Esophagus squamous epithelium (tissue), 5 donors: ENCODE measurements around the gene WNK1. TPM values are rescaled to one million over a fixed set of nuclear protein-coding genes. Genes with fewer than 3 reads are reported as not detected.

Experiments
- DNase-seq: peaks from one replicate; lab custom pipeline; 2025; lab: John Stamatoyannopoulos, UW
- H3K27ac ChIP-seq, 4 donors: fragments of 200-600 bp; sonication (generic); one replicate each; pipeline ENCODE4 v1.5.1; 2016 to 2019; ENCODE audit warnings: mild to moderate bottlenecking in 1 of 4
- H3K27me3 ChIP-seq, 4 donors: fragments of 200-600 bp; sonication (generic); 1 replicate in 3 of 4; 2 replicates in 1 of 4; pipeline versions ENCODE4 v1.5.1 to v1.6.0; 2017 to 2021; ENCODE audit warnings: antibody characterized with exemption in 1 of 4
- H3K36me3 ChIP-seq, 3 donors: fragments of 200-600 bp; sonication (generic); one replicate each; pipeline ENCODE4 v1.5.1; 2016 to 2019
- H3K4me1 ChIP-seq, 3 donors: fragments of 200-600 bp; sonication (generic); one replicate each; pipeline ENCODE4 v1.5.1; 2017 to 2019
- H3K4me3 ChIP-seq, 4 donors: fragments of 200-600 bp; sonication (generic); 1 replicate in 3 of 4; 2 replicates in 1 of 4; pipeline ENCODE4 v1.5.1; 2016 to 2019; ENCODE audit warnings: mild to moderate bottlenecking in 2 of 4, moderate library complexity in 1 of 4
- H3K9me3 ChIP-seq, 3 donors: fragments of 200-600 bp; sonication (generic); one replicate each; pipeline ENCODE4 v1.5.1; 2016 to 2019
- POLR2A ChIP-seq, 4 donors: fragments of 450-650 bp; IDR thresholded peaks; one replicate each; pipeline ENCODE4 v1.6.1; 2017; ENCODE audit warnings: antibody characterized with exemption in 4 of 4, mild to moderate bottlenecking in 4 of 4, moderate library complexity in 3 of 4
- WGBS, 2 donors: methylation state at CpG; one replicate each; pipeline ENCODE4 v1.1.5; 2018; 5-methylcytosine and 5-hydroxymethylcytosine counted together
- intact Hi-C: fragments of 100-400 bp; cut with DNase I; formaldehyde crosslinking; loops from one replicate; pipeline ENCODE4 v1.15.0; 2022
- total RNA-seq, 4 donors: library from RNA; depleted of rRNA; stranded (reverse); fragments of >200 nt; gene quantifications; one replicate each; pipeline ENCODE4 v1.1.0, GENCODE V29; 2016
- TF ChIP-seq, protein P1 (sequence below), 6 experiments: fragments of 450-650 bp in 4 of 6; fragments of 200-600 bp in 2 of 6; sonication (generic) in 2 of 6; IDR thresholded peaks; one replicate each; pipeline ENCODE4 v1.5.1; 2016 to 2019; ENCODE audit warnings: antibody characterized with exemption in 6 of 6, mild to moderate bottlenecking in 4 of 6, moderate library complexity in 4 of 6
- donor health status: DM: yes; HTN: yes; CAD: no.

The WNK1 gene
- total RNA-seq, 4 donors from 2014 or later = 120 to 269 (median 204) TPM

DNA sequence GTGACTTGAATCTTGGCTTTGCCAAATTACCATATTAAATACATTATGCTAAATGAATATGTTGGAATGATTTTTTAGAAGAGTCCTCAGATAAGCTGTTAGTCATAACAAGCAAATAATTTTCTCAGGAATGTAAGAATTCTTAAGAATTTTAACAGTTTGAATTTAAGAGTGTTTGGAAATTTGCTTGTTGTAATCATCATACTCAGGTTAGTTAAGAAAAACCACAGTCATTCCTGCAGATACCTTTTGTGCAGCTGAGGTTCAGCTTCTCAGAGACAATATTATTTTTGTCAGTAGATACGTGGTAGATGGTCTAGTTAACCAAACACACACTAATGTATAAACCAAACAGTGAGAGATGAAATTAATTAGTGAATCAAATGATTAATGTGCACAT, 8.9 kb downstream of the WNK1 start:
- no peaks in the 10 kb centered on the region for H3K9me3 ChIP-seq
- intact Hi-C loops = no loop called here
- H3K4me1 ChIP-seq = peaks cover 0 to 99% (median 12%) of the 10 kb centered on the region in 3 donors
- 27 to 59% methylated on average over 1 of the region's 1 CpG for WGBS, 2 donors
- H3K36me3 ChIP-seq = peaks cover 0 to 20% (median 0%) of the 10 kb centered on the region in 3 donors
- no peaks in the 10 kb centered on the region for H3K27me3 ChIP-seq
- H3K4me3 ChIP-seq = no peak overlapping the region
- no peak for DNase-seq
- TF ChIP-seq, protein P1, sequence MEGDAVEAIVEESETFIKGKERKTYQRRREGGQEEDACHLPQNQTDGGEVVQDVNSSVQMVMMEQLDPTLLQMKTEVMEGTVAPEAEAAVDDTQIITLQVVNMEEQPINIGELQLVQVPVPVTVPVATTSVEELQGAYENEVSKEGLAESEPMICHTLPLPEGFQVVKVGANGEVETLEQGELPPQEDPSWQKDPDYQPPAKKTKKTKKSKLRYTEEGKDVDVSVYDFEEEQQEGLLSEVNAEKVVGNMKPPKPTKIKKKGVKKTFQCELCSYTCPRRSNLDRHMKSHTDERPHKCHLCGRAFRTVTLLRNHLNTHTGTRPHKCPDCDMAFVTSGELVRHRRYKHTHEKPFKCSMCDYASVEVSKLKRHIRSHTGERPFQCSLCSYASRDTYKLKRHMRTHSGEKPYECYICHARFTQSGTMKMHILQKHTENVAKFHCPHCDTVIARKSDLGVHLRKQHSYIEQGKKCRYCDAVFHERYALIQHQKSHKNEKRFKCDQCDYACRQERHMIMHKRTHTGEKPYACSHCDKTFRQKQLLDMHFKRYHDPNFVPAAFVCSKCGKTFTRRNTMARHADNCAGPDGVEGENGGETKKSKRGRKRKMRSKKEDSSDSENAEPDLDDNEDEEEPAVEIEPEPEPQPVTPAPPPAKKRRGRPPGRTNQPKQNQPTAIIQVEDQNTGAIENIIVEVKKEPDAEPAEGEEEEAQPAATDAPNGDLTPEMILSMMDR (IDR thresholded peaks at IDR 0.05) = no peak
- no peak for TF ChIP-seq POLR2A (IDR thresholded peaks at IDR 0.05)
- no peak overlapping the region for H3K27ac ChIP-seq

DNA sequence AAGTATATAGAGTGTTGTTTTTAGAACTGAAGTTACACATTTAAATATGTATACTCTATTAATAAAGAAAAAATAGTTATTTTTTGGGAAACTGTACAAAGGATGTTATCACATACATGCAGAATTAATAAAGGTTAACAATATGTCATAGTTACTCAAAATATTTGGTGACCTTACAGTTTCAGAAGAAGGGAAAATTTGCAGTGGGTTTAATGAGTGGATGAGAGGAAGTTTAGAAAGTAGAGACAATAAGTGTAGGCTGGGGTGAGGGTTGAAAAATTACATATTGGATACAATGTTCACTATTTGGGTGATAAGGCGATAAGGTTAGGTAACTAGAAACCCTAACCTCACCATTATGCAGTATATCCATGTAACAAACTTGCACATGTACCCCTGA, 13.5 kb downstream of the WNK1 start:
- H3K4me1 ChIP-seq = peaks cover 0 to 99% (median 35%) of the 10 kb centered on the region in 3 donors
- WGBS, 2 donors = 96 to 100% methylated on average over 1 of the region's 1 CpG
- TF ChIP-seq, protein P1 (IDR thresholded peaks at IDR 0.05) = no peak
- no peak for TF ChIP-seq POLR2A (IDR thresholded peaks at IDR 0.05)

DNA sequence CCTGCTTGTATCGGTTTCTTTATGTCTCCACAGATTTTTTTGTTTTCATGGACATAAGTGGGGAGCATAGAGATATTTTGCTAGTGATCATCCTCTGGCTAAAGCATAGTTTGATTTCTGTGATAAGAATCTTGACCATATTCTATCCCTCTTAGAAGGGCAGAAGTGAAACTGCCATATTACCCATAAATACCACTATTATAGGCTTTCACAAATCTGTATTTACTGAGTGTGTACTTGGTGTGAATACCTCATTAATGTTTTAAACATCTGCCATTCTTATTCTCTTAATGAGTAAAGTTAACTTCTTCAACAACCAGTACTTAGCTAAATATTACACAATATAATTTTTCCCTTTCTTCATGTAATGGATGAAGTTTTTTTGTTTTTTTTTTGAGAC, 16.1 kb downstream of the WNK1 start:
- DNase-seq = no peak
- Histone ChIP-seq H3K36me3 (peaks cover 0 to 19% (median 0%) of the 10 kb centered on the region in 3 donors), H3K4me3 (no peak overlapping the region), H3K27me3 (no peaks in the 10 kb centered on the region), H3K27ac (no peak overlapping the region), H3K9me3 (no peaks in the 10 kb centered on the region), H3K4me1 (peaks cover 0 to 96% (median 49%) of the 10 kb centered on the region in 3 donors)
- no peak for TF ChIP-seq POLR2A (IDR thresholded peaks at IDR 0.05)
- 75 to 80% methylated on average over 1 of the region's 1 CpG for WGBS, 2 donors
- intact Hi-C loops = no loop called here

More for the DNA sequence above, 13.5 kb downstream of the WNK1 start:
- no peaks in the 10 kb centered on the region for H3K9me3 ChIP-seq
- H3K36me3 ChIP-seq = peaks cover 0 to 31% (median 0%) of the 10 kb centered on the region in 3 donors
- intact Hi-C loops = no loop called here
- H3K27me3 ChIP-seq = no peaks in the 10 kb centered on the region
- DNase-seq = no peak
- H3K4me3 ChIP-seq = no peak overlapping the region
- no peak overlapping the region for H3K27ac ChIP-seq

DNA sequence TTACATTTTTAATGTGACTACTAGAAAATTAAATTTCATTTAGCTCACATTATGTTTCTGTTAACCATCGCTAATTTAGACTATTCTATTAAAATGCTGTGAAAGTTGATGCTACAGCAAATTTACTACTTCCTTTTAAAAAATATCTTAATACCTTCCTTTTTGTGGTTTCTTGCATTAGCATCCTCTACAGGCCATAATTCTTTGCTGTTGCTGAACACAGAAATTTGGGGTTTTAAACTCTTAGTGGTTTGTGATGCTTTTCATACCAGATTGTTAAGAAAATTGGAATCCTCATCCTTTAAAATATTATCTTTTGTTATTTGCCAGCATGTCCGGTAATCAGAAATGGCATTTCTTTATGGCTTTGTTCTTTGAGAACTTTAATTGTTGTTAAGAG, 18.1 kb downstream of the WNK1 start:
- Histone ChIP-seq H3K4me3 (no peak overlapping the region), H3K27ac (no peak overlapping the region), H3K36me3 (peaks cover 0 to 10% (median 0%) of the 10 kb centered on the region in 3 donors), H3K4me1 (peaks cover 0 to 96% (median 58%) of the 10 kb centered on the region in 3 donors), H3K27me3 (no peaks in the 10 kb centered on the region), H3K9me3 (no peaks in the 10 kb centered on the region)
- WGBS, 2 donors = 58 to 63% methylated on average over 2 of the region's 2 CpGs
- no peak for TF ChIP-seq POLR2A (IDR thresholded peaks at IDR 0.05)
- TF ChIP-seq, protein P1 (IDR thresholded peaks at IDR 0.05) = no peak
- DNase-seq = no peak
- intact Hi-C loops = no loop called here

DNA sequence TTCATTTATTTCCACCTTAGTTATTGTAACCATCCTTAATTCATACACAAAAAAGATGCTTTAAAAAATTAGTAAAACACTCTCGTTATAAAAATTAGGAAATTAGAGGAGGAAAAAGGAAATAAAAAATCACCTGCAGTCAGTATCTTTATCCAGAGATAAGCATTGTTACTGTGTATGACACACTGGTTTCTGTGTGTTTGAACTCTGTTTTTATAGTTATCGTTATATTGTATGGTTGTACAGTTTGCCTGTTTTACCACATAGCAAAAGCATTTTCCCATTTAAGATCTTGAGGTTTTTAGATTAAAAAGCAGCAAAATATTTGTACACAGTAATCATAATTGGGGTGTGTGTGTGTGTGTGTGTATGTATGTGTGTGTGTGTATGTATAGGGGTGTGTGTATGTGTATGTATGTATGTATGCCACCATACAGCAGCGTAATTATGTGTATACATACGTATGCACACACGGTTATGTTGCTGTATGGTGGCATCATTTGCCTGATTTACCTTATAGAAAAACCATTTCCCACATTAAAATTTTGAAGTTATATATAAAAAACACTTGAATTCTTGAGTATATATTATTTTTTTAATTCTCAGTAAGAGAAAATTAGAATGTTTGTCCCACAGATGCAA, 19.8 kb downstream of the WNK1 start:
- Histone ChIP-seq H3K36me3 (peaks cover 0 to 5% (median 0%) of the 10 kb centered on the region in 3 donors), H3K27me3 (no peaks in the 10 kb centered on the region), H3K27ac (no peak overlapping the region), H3K4me3 (no peak overlapping the region), H3K9me3 (no peaks in the 10 kb centered on the region), H3K4me1 (peaks cover 0 to 96% (median 52%) of the 10 kb centered on the region in 3 donors)
- DNase-seq = no peak
- WGBS, 2 donors = 78 to 84% methylated on average over 5 of the region's 5 CpGs
- intact Hi-C loops = no loop called here
- TF ChIP-seq POLR2A (IDR thresholded peaks at IDR 0.05) = no peak
- TF ChIP-seq, protein P1 (IDR thresholded peaks at IDR 0.05) = no peak
